Sigmoid colon (tissue), 3 donors: ENCODE measurements around the gene SRP68.

Experiments
- POLR2A ChIP-seq, 2 donors: fragments of 450-650 bp; IDR thresholded peaks; one replicate each; pipeline ENCODE4 v1.6.1; 2016; ENCODE audit warnings: antibody characterized with exemption in 2 of 2, mild to moderate bottlenecking in 2 of 2, moderate library complexity in 2 of 2
- TF ChIP-seq, protein P1 (sequence below), 4 experiments: fragments of 450-650 bp in 3 of 4; fragments of 200-600 bp in 1 of 4; IDR thresholded peaks; one replicate each; pipeline ENCODE4 v1.5.1; 2016 to 2019; ENCODE audit warnings: antibody characterized with exemption in 4 of 4, mild to moderate bottlenecking in 3 of 4, moderate library complexity in 2 of 4

DNA sequence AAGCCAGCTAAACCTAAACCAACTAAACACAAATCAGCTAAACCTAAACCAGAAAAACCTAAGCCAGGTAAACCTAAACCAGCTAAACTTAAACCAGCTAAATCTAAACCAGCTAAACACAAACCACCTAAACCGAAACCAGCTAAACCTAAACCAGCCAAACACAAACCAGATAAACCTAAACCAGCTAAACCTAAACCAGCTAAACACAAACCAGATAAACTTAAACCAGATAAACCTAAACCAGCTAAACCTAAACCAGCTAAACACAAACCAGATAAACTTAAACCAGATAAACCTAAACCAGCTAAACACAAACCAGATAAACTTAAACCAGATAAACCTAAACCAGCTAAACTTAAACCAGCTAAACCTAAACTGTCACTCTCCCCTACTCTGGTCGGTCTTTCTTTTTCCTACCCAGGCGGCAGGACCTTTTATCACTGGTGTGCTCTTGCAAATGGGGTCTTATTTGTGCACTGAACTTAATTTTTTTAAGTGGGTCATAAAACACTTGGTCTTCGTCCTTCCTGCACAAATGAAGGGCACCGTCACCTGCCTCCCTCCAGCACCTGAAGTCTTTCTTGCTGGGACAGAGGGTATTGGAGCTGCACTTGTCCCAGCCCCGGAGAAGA is 52.4 kb downstream of the SRP68 start:
- TF ChIP-seq, protein P1, sequence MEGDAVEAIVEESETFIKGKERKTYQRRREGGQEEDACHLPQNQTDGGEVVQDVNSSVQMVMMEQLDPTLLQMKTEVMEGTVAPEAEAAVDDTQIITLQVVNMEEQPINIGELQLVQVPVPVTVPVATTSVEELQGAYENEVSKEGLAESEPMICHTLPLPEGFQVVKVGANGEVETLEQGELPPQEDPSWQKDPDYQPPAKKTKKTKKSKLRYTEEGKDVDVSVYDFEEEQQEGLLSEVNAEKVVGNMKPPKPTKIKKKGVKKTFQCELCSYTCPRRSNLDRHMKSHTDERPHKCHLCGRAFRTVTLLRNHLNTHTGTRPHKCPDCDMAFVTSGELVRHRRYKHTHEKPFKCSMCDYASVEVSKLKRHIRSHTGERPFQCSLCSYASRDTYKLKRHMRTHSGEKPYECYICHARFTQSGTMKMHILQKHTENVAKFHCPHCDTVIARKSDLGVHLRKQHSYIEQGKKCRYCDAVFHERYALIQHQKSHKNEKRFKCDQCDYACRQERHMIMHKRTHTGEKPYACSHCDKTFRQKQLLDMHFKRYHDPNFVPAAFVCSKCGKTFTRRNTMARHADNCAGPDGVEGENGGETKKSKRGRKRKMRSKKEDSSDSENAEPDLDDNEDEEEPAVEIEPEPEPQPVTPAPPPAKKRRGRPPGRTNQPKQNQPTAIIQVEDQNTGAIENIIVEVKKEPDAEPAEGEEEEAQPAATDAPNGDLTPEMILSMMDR (IDR thresholded peaks at IDR 0.05), result no peak
- TF ChIP-seq POLR2A (IDR thresholded peaks at IDR 0.05), result no peak
